GM19438 (cell line): ENCODE results near the gene OGN.
"Not testable (repeated sequence)": the region's sequence is repeated elsewhere in the genome, so short reads cannot be mapped to it uniquely, and the experiment has no call there.

Experiments
- ATAC-seq: cut with Tn5 transposase; IDR thresholded peaks from one replicate; pipeline ENCODE4 v1.9.1; 2021; ENCODE audit warnings: low read depth; ENCODE audit not compliant: unreplicated experiment

Gene OGN

DNA sequence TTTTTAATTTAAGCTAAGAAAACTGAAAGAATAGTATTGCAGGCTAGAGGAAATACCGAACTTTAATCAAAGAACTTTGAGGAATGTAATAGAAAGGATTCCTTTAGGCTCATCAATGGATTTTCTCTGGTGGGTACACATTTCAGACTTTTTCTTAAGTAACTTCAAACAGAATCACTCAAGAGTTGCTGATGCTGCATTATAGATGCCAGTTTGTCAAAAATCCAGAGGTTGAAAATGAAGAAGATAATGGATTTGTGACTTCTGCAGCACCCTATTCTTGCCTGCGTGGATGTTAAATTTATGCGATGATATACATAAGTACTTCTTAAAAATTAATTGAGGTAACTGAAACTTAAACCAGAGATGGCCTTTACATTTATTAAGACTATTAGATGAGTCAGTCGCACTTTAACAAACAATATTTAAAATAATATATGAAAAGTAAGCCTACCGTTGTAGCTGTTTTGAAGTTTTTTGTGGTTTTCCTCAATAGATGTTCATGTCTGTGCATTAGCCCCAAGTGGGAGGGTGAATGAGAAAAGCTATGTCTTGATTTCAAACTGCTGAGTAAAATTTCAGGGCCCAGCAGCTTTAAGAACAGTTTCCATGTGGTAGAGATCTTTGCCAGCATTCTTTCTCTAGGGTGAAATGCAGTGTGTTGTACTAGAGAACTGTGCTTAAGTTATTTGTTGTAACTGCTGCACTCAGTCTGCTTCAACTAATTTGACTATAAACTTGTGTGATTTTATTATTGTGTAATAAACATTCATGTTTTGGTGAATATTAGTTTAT lies at the start of gene OGN:
Gene OGN, minus strand, starts transcription at position 537 of the 795 bp plus-strand sequence. CDS start 1,171 bp downstream, outside the sequence.
- ATAC-seq = no peak

GRCh38 chr9:92446536-92446935 lies 42.2 kb upstream of the OGN start:
- ATAC-seq = no peak

DNA sequence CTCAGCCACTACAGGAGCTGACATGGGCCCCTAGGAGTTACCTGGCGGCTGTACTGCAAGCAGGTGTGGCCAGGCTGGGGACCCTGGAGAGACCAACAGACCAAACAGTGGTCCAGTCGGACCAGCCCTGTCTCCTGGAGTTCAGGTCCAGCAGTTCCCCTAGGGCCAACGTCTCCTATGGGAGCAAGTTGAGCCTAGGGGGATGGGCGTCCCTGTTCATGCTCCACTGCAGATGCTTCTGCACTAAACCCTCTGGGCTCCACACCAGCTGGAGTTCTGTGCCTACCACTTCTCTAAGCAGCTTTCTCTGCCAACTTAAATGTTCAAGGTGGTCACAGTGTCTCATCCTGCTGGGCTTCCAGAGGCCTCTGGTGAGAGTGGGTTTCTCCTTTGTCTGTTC lies 40.5 kb upstream of the OGN start:
- ATAC-seq = no peak

GRCh38 chr9:92440751-92441046 lies 36.3 kb upstream of the OGN start:
- ATAC-seq = peak; percentile 54

DNA sequence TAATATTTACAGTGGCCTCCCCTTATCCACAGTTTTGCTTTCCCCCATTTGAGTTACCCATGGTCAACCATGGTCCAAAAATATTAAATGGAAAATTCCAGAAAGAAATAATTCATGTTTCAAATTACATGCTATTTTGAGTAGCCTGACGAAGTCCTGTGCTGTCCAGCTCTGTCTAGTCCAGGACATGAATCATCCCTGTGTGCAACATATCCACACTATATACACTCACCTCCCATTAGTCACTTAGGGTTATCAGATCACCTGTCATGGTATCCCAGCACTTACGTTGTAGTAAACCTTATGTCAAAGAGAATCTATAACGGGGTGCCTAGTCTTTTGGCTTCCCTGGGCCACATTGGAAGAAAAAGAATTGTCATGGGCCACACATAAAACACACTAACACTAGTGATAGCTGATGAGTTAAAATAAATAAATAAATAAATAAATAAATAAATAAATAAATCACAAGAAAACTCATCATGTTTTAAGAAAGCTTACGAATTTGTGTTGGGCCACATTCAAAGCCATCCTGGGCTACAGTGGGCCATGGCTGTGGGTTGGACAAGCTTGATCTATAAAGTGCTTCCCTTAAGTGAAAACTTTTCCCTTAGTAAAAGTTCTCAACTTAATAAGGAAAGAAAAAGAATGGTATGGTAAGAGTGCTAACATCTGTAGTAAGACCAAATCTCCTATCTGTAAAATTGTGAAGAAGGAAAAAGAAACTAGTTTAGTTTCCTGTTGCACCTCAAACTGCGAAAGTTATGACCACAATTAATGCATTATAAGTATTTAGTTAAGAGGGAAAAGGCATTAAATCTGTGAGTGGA lies 35.8 kb upstream of the OGN start:
- ATAC-seq = no peak

GRCh38 chr9:92438900-92439526 lies 34.6 kb upstream of the OGN start:
- ATAC-seq = no peak

DNA sequence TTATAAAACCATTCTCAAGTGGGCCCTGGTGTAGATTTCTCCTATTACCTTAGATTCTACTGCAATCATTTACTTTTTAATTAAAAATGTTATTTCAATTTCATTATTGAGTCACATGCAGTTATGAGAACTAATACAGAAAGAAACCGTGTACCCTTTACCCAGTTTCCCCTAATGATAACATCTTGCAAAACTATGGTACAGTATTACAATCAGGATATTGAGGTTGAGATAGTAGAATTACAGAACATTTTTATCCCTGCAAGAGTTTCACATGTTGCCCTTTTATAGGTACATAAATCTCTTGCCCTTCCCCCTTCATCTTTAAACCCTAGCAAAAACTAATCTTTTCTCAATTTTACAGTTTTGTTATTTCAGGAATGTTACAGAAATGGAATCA lies 30.9 kb upstream of the OGN start:
- ATAC-seq = no peak

GRCh38 chr9:92432972-92433548 lies 28.7 kb upstream of the OGN start:
- no peak for ATAC-seq

DNA sequence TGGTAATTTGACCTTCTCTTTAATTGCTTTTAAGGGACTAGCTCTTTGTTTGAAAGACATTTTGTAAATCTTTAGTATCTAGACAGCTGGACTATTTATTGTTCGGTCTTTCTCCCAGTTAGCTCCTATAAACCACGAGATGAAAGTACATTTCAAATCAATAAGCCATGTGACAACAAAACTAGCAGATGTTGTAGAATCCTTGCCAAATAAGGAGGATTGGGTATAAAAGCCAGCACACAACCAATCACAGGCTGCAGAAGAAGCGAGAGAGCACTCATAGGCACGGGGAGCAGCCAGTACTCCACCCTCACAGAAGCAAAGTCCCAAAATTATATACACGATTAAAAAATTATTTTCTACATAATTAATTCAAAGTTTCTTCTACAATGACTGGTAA lies 28.0 kb upstream of the OGN start:
- ATAC-seq = no peak

- no peak for ATAC-seq
These were observed 25.5 kb upstream of the OGN start for GRCh38 chr9:92429836-92430235.

GRCh38 chr9:92426501-92427145 lies 22.2 kb upstream of the OGN start:
- no peak for ATAC-seq

DNA sequence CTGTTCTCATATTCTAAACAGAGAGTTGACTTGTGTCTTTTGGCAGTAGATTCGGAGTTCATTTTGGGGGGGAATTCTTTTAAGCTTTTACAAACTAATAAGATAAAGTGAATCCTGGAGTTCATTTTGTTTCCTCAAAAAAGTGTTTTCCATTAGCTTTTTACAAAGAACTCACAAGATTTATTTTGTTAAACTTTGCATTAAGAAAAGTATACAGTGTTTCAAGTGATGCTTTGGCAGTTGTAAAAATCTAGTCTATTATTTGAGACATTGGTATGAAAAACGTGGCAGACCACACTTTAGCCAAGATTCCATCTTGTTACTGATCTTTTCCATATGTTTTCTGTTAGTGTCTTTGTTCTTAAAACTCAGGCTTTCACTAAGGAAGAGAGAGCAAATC lies 21.1 kb upstream of the OGN start:
- ATAC-seq = no peak

GRCh38 chr9:92424340-92424739 lies 20.0 kb upstream of the OGN start, which contains the start of gene OMD:
OMD (minus strand) TSS chr9:92424471; CDS start chr9:92417558, 6,913 bp downstream.
- ATAC-seq = no peak

DNA sequence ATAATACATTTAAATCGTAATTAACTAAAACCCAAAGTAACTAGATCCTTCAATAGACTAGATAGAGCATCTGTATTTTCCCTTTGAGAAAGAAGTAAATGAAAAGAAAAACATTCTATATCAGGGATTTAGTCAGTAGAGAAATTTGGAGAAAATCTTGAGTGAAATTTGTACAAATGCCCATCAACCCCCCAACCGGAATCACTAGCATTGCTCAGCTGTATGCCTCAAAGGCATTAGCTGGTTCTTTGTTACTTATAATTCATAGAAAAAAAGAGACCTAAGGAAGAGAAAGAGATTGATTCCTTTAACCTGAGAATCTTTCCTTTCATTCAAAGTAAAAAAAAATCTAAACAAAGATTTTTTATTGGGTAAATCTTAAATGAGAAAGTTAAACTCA lies 19.2 kb upstream of the OGN start:
- no peak for ATAC-seq

DNA sequence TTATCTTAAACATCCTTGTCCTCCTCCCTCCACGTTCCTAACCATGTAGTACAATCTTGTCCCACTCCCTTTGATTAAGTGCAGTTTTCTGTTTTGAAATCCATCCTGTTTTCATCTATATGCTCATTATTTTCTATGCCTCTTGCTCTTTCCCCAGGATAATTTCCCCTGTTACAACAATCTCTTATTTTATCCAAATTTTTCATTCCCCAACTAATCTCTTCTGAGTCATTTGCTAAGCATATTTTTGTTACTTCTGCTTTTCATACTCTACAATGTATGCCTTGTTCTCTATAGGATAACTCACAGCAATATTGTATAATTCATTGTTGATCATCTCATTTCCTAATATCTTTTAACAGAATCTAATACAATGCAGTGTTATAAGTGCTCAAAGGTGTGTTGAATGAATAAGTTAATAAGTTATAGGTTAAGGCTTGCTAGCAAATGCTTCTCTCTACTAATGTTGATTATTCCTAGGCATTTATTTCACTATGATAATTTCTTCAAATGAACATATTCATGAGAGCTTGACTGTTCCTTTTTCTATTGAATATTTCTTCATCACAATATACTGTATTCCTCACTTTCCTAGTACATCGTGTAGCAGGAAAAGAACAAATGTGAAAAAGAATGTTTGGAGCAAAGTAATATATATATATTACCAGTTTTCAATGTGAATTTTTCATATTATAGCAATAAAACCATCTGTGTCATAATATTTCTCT lies 18.4 kb upstream of the OGN start:
- ATAC-seq = no peak

DNA sequence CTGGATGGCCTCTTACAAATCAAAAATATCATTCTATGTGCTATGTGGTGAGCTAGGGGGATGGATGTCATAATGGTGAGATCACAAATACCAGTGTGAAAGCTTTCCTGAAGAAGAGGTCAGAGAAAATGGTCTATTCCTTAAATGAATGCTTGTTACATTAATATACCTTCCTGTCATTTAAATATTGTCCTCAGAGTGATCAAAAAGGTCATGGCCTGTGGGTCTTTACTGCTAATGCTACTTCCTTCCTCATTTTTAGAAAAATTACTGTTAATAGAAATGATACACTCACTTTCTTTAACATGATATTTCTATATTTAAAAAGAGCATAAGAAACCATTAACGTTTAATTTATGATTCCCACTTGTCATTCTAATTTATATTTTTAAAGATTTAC lies 10.2 kb upstream of the OGN start:
- ATAC-seq = no peak

DNA sequence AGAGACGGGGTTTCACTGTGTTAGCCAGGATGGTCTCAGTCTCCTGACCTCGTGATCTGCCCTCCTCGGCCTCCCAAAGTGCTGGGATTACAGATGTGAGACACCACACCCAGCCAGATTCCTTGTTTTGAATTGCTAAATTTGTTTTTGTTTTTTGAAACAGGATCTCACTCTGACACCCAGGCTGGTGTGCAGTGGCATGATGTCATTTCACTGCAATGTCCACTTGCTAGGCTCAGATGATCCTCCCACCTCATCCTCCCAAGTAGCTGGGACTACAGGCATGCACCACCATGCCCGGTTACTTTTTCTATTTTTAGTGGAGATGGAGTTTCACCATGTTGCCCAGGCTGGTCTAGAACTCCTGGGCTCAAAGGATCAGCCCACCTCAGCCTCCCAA lies 6.8 kb upstream of the OGN start:
- not testable (repeated sequence) for ATAC-seq

DNA sequence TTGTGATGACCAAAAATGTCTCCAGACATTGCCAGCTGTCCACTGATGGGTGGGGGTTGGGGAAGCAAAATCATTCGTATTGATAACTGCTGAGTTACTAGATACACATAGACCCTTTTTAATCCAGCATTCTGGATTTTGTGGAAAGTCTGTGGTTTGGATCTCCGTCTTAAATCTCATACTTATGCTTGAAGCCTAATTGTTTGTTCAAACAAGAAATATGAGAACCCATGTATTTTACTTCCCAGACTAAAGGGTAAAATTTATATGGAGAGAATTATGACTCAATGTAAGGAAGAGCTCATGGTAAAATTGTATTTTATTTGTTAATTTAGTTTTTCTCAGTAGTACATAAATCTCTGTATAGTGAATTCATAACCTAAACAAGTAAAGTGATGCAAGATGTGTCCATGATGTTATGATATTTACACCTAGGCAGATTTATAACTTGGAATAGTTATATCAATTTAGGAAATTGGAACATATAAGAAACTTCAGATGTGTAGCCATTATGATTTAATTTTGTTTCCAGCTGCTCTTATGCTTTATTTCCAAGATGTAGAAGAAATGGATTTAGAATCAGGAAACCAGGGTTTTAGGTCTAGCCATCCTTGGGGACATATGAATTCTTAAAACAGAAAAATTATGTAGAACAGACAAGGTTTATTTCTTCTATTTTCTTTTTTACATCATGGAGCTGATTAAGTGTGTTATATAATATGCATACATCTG lies 4.5 kb upstream of the OGN start:
- no peak for ATAC-seq

GRCh38 chr9:92407818-92408217 lies 3.4 kb upstream of the OGN start:
- ATAC-seq = no peak
